ENCODE data around the gene DCT.

GRCh38 chr13:94413598-94413944 lies 65.9 kb downstream of the DCT start:
- TF ChIP-seq CTCF (IDR thresholded peaks at IDR 0.05) (no peak), POLR2AphosphoS5 (IDR thresholded peaks at IDR 0.05) (no peak), POLR2A (IDR thresholded peaks at IDR 0.05) (no peak), EP300 (IDR thresholded peaks at IDR 0.05) (no peak)

All from sigmoid colon (tissue), 4 donors.